GM21737 (cell line): ENCODE measurements around the gene KLHL8.

ENCODE experiments used
- ATAC-seq: cut with Tn5 transposase; IDR thresholded peaks from one replicate; pipeline ENCODE4 v1.9.1; 2021; ENCODE audit warnings: mild to moderate bottlenecking, moderate library complexity; ENCODE audit not compliant: unreplicated experiment

KLHL8 gene

GRCh38 chr4:87126056-87126455, 94.4 kb downstream of the KLHL8 start:
- no peak for ATAC-seq

- no peak for ATAC-seq
Measured at GRCh38 chr4:87122252-87122651, 98.2 kb downstream of the KLHL8 start.

GRCh38 chr4:87121341-87122065, 98.9 kb downstream of the KLHL8 start:
- no peak for ATAC-seq

- ATAC-seq: no peak
Measured at GRCh38 chr4:87120411-87121162, 99.8 kb downstream of the KLHL8 start.

GRCh38 chr4:87120010-87120409, 100.4 kb downstream of the KLHL8 start:
- no peak for ATAC-seq

GRCh38 chr4:87118826-87119225, 101.6 kb downstream of the KLHL8 start:
- ATAC-seq: no peak

- no peak for ATAC-seq
Measured at GRCh38 chr4:87118421-87118820, 102.0 kb downstream of the KLHL8 start.

GRCh38 chr4:87117732-87118075, 102.7 kb downstream of the KLHL8 start:
- no peak for ATAC-seq

- no peak for ATAC-seq
Measured at GRCh38 chr4:87117051-87117731, 103.2 kb downstream of the KLHL8 start.

- ATAC-seq: no peak
Measured at GRCh38 chr4:87116231-87116630, 104.2 kb downstream of the KLHL8 start.

GRCh38 chr4:87114245-87115062, 106.0 kb downstream of the KLHL8 start:
- no peak for ATAC-seq

- no peak for ATAC-seq
Measured at GRCh38 chr4:87112063-87112462, 108.4 kb downstream of the KLHL8 start.
